H1 (cell line): Measurements from ENCODE around the gene PRG2. TPM values are rescaled to one million over a fixed set of nuclear protein-coding genes. Genes with fewer than 3 reads are reported as not detected.

Experiments used
- CTCF ChIA-PET: fragments of 300-600 bp; sonication (Branson Sonifier 250); formaldehyde crosslinking; loops from one replicate; lab custom pipeline; 2021; ENCODE audit not compliant: partially characterized antibody; lab: Charles Lee
- POLR2A ChIA-PET: fragments of 300-600 bp; sonication (Branson Sonifier 250); formaldehyde crosslinking; loops from one replicate; lab custom pipeline; 2021; ENCODE audit warnings: inconsistent platforms; ENCODE audit not compliant: partially characterized antibody; lab: Charles Lee
- DNase-seq, 2 experiments: peaks; one replicate each; pipeline versions ENCODE4 v3.0.0 to v3.0.0-alpha.2; 2010 to 2022; ENCODE audit warnings: low spot score in 2 of 2, low read depth in 1 of 2, mixed read lengths in 1 of 2
- FAIRE-seq: peaks from 2 replicates; lab custom pipeline; 2011; peaks lifted over from hg19 to GRCh38; lab: Jason Lieb, UNC
- H2AFZ ChIP-seq: 2 replicates; pipeline ENCODE4 v1.8.1; 2012; ENCODE audit warnings: low read length, inconsistent platforms
- H2AK5ac ChIP-seq: 2 replicates; pipeline ENCODE4 v1.6.1; 2013; ENCODE audit warnings: low read depth, low read length
- H2BK120ac ChIP-seq: replicated peaks from 2 replicates; pipeline ENCODE3; 2013; ENCODE audit warnings: low read depth, low read length, inconsistent platforms
- H2BK12ac ChIP-seq: 2 replicates; pipeline ENCODE4 v1.6.1; 2013; ENCODE audit warnings: low read depth, low read length
- H2BK15ac ChIP-seq: 2 replicates; pipeline ENCODE4 v1.6.1; 2013; ENCODE audit warnings: low read length
- H2BK20ac ChIP-seq: 2 replicates; pipeline ENCODE4 v1.6.1; 2013; ENCODE audit warnings: low read length
- H2BK5ac ChIP-seq: 2 replicates; pipeline ENCODE4 v1.6.1; 2013; ENCODE audit warnings: low read depth, low read length
- H3K14ac ChIP-seq: 2 replicates; pipeline ENCODE4 v1.6.1; 2013; ENCODE audit warnings: inconsistent platforms; ENCODE audit not compliant: insufficient read length
- H3K18ac ChIP-seq: 2 replicates; pipeline ENCODE4 v1.6.1; 2013; ENCODE audit warnings: low read length; ENCODE audit errors: extremely low read depth
- H3K23ac ChIP-seq: 2 replicates; pipeline ENCODE4 v1.6.1; 2013; ENCODE audit warnings: inconsistent platforms; ENCODE audit not compliant: insufficient read length
- H3K23me2 ChIP-seq: 2 replicates; pipeline ENCODE4 v1.6.1; 2013; ENCODE audit warnings: low read depth, low read length
- H3K27ac ChIP-seq: 2 replicates; pipeline ENCODE4 v1.6.1; 2011; ENCODE audit warnings: low read depth, low read length, inconsistent platforms
- H3K27me3 ChIP-seq, 4 experiments: replicated peaks in 1 of 4; 1 replicate in 1 of 4; 2 replicates in 3 of 4; pipeline versions ENCODE4 v1.6.1 to v1.8.1; 2011 to 2013; ENCODE audit warnings: low read length in 3 of 4, mild to moderate bottlenecking in 3 of 4, inconsistent platforms in 2 of 4, mixed read lengths in 2 of 4, moderate library complexity in 1 of 4; ENCODE audit not compliant: control insufficient read depth in 3 of 4, insufficient read depth in 3 of 4; ENCODE audit errors: extremely low read depth in 1 of 4
- H3K36me3 ChIP-seq, 4 experiments: 2 replicates each; pipeline versions ENCODE4 v1.6.1 to v1.8.1; 2011 to 2013; ENCODE audit warnings: mild to moderate bottlenecking in 4 of 4, low read length in 3 of 4, moderate library complexity in 2 of 4, control low read depth in 1 of 4, inconsistent platforms in 1 of 4; ENCODE audit not compliant: insufficient read depth in 4 of 4, control insufficient read depth in 2 of 4
- H3K4ac ChIP-seq: replicated peaks from 2 replicates; pipeline ENCODE3; 2013; ENCODE audit warnings: low read length, low read depth, mixed read lengths, inconsistent platforms; ENCODE audit not compliant: insufficient read length
- H3K4me1 ChIP-seq, 4 experiments: replicated peaks in 1 of 4; 1 replicate in 1 of 4; 2 replicates in 3 of 4; pipeline versions ENCODE4 v1.6.1 to v1.8.1; 2011 to 2013; ENCODE audit warnings: low read length in 3 of 4, inconsistent platforms in 2 of 4, mixed read lengths in 1 of 4; ENCODE audit not compliant: insufficient read depth in 4 of 4, control insufficient read depth in 3 of 4
- H3K4me2 ChIP-seq, 2 experiments: 2 replicates each; pipeline versions ENCODE4 v1.6.1 to v1.8.1; 2011 to 2013; ENCODE audit warnings: low read depth in 2 of 2, low read length in 2 of 2, control low read depth in 1 of 2, inconsistent platforms in 1 of 2, mild to moderate bottlenecking in 1 of 2; ENCODE audit not compliant: insufficient read depth in 1 of 2
- H3K4me3 ChIP-seq, 4 experiments: fragments of 200-600, 300-600 bp in 1 of 4; sonication (generic), shearing (Covaris generic), sonication (Bioruptor Twin) in 1 of 4; 2 replicates each; pipeline versions ENCODE4 v1.5.1 to v1.8.1; 2011 to 2016; ENCODE audit warnings: low read length in 4 of 4, low read depth in 3 of 4, control low read depth in 2 of 4, inconsistent platforms in 2 of 4, mild to moderate bottlenecking in 2 of 4, mixed read lengths in 1 of 4, moderate library complexity in 1 of 4; ENCODE audit not compliant: insufficient read depth in 2 of 4; ENCODE audit errors: extremely low read depth in 1 of 4
- H3K56ac ChIP-seq: replicated peaks from 2 replicates; pipeline ENCODE3; 2013; ENCODE audit warnings: low read depth, mild to moderate bottlenecking, mixed read lengths, low read length, inconsistent platforms; ENCODE audit not compliant: insufficient read length
- H3K79me1 ChIP-seq: 2 replicates; pipeline ENCODE4 v1.6.1; 2013; ENCODE audit warnings: low read depth, low read length, control low read depth
- H3K79me2 ChIP-seq, 2 experiments: 2 replicates each; pipeline versions ENCODE4 v1.6.1 to v1.8.1; 2012 to 2013; ENCODE audit warnings: low read length in 2 of 2, mild to moderate bottlenecking in 2 of 2, inconsistent platforms in 1 of 2; ENCODE audit not compliant: insufficient read depth in 2 of 2, control insufficient read depth in 1 of 2
- H3K9ac ChIP-seq, 4 experiments: replicated peaks in 1 of 4; 1 replicate in 1 of 4; 2 replicates in 3 of 4; pipeline versions ENCODE4 v1.6.1 to v1.8.1; 2011 to 2013; ENCODE audit warnings: low read depth in 3 of 4, low read length in 3 of 4, control low read depth in 2 of 4, mild to moderate bottlenecking in 2 of 4, moderate library complexity in 2 of 4, inconsistent platforms in 1 of 4; ENCODE audit errors: extremely low read depth in 1 of 4
- H3K9me3 ChIP-seq, 2 experiments: 2 replicates each; pipeline versions ENCODE4 v1.6.1 to v1.8.1; 2012 to 2013; ENCODE audit warnings: mild to moderate bottlenecking in 2 of 2, moderate library complexity in 2 of 2, control low read depth in 1 of 2, inconsistent platforms in 1 of 2, low read depth in 1 of 2, low read length in 1 of 2, mixed read lengths in 1 of 2; ENCODE audit not compliant: insufficient read depth in 2 of 2
- H4K20me1 ChIP-seq, 2 experiments: replicated peaks in 1 of 2; 2 replicates each; pipeline versions ENCODE3 to v1.8.1; 2011 to 2013; ENCODE audit warnings: inconsistent platforms in 2 of 2, low read length in 2 of 2, mild to moderate bottlenecking in 1 of 2; ENCODE audit not compliant: insufficient read depth in 2 of 2, control insufficient read depth in 1 of 2
- H4K5ac ChIP-seq: 2 replicates; pipeline ENCODE4 v1.6.1; 2013; ENCODE audit warnings: low read length, low read depth, mixed read lengths, inconsistent platforms; ENCODE audit not compliant: insufficient read length
- H4K8ac ChIP-seq: 2 replicates; pipeline ENCODE4 v1.8.0; 2013; ENCODE audit warnings: mild to moderate bottlenecking, moderate library complexity, low read length, inconsistent platforms; ENCODE audit not compliant: insufficient read depth; ENCODE audit errors: extremely low read depth
- H4K91ac ChIP-seq: replicated peaks from 2 replicates; pipeline ENCODE3; 2013; ENCODE audit warnings: low read length, mixed read lengths, inconsistent platforms; ENCODE audit not compliant: insufficient read length
- ASH2L ChIP-seq: fragments of 200-600, 300-600 bp; sonication (generic); IDR thresholded peaks from one replicate; pipeline ENCODE4 v1.7.1; 2017; ENCODE audit warnings: low read length
- BRCA1 ChIP-seq: IDR thresholded peaks from 2 replicates; pipeline ENCODE4 v1.6.1; 2012; ENCODE audit warnings: low read depth, low read length, improper control_type of control experiment
- CBX8 ChIP-seq: fragments of 300-800, 300-1000 bp; sonication (generic); IDR thresholded peaks from 2 replicates; pipeline ENCODE4 v1.7.1; 2016; ENCODE audit warnings: low read depth, low read length, borderline replicate concordance
- CHD1 ChIP-seq: IDR thresholded peaks from 2 replicates; pipeline ENCODE4 v1.6.1; 2012; ENCODE audit warnings: low read depth, low read length, improper control_type of control experiment
- CTBP2 ChIP-seq: IDR thresholded peaks from 2 replicates; pipeline ENCODE4 v1.7.0; 2011; ENCODE audit warnings: borderline replicate concordance, mild to moderate bottlenecking, moderate library complexity, mixed read lengths, low read length; ENCODE audit not compliant: insufficient read depth, insufficient read length
- KDM1A ChIP-seq: fragments of 200-600, 300-600 bp; sonication (generic); IDR thresholded peaks from 2 replicates; pipeline ENCODE4 v1.7.1; 2016; ENCODE audit warnings: mild to moderate bottlenecking, low read length, borderline replicate concordance
- NRF1 ChIP-seq: IDR thresholded peaks from 2 replicates; pipeline ENCODE4 v1.6.1; 2011; ENCODE audit warnings: mild to moderate bottlenecking, low read depth, low read length, improper control_type of control experiment
- POU5F1 ChIP-seq: IDR thresholded peaks from 2 replicates; pipeline ENCODE4 v1.6.1; 2011; ENCODE audit warnings: low read depth, mild to moderate bottlenecking, low read length, moderate library complexity
- RBBP5 ChIP-seq: IDR thresholded peaks from 2 replicates; pipeline ENCODE4 v1.7.1; 2012; ENCODE audit warnings: low read depth, mild to moderate bottlenecking, inconsistent platforms, low read length, moderate library complexity, borderline replicate concordance
- RFX5 ChIP-seq: IDR thresholded peaks from 2 replicates; pipeline ENCODE4 v1.6.1; 2011; ENCODE audit warnings: low read depth, low read length, improper control_type of control experiment, borderline replicate concordance
- SP1 ChIP-seq: IDR thresholded peaks from 2 replicates; pipeline ENCODE4 v1.6.1; 2011; ENCODE audit warnings: low read depth, low read length
- TBP ChIP-seq: IDR thresholded peaks from 2 replicates; pipeline ENCODE4 v1.6.1; 2011; ENCODE audit warnings: low read depth, low read length, improper control_type of control experiment
- YY1 ChIP-seq: IDR thresholded peaks from 2 replicates; pipeline ENCODE4 v1.6.1; 2011; ENCODE audit warnings: low read depth, mild to moderate bottlenecking, low read length
- ZNF274 ChIP-seq: IDR thresholded peaks from 2 replicates; pipeline ENCODE4 v1.7.0; 2012; ENCODE audit warnings: low read length, borderline replicate concordance; ENCODE audit errors: extremely low read depth
- WGBS, 2 experiments: shearing (Covaris generic) in 1 of 2; methylation state at CpG; one replicate each; pipeline versions ENCODE4 v1.1.6 to v1.1.7; 2013 to 2015; ENCODE audit warnings: low lambda C conversion rate in 2 of 2, mixed read lengths in 2 of 2, inconsistent platforms in 1 of 2, low coverage in 1 of 2, missing lambda C conversion rate in 1 of 2; ENCODE audit not compliant: insufficient replicate concordance in 2 of 2, insufficient coverage in 1 of 2, insufficient read length in 1 of 2; ENCODE audit errors: extremely low coverage in 1 of 2, missing lambda C conversion rate in 1 of 2; 5-methylcytosine and 5-hydroxymethylcytosine counted together
- polyA plus RNA-seq, 7 experiments: library from polyadenylated mRNA; depleted of rRNA in 3 of 7; stranded (reverse) in 5 of 7; unstranded in 2 of 7; fragments of >200 nt in 5 of 7; fragments of 200-250 nt in 2 of 7; gene quantifications; 1 replicate in 5 of 7; 2 replicates in 1 of 7; 4 replicates in 1 of 7; pipeline versions ENCODE4 v1.2.1 to v1.2.3, GENCODE V29; 2011 to 2013; ENCODE audit warnings: missing spikeins in 2 of 7, mixed read lengths in 2 of 7
- total RNA-seq: library from RNA; stranded (reverse); fragmentation: NEBNext Ultra II Directional; extraction: Animal tissue kit (Norgen Biotek cat#: 25700); gene quantifications from 2 replicates; pipeline ENCODE4 v1.2.1, GENCODE V29; 2021
- TF ChIP-seq, protein P1 (sequence below): IDR thresholded peaks from 2 replicates; pipeline ENCODE4 v1.6.1; 2011; ENCODE audit warnings: low read depth, mild to moderate bottlenecking, low read length; ENCODE audit not compliant: insufficient read depth

PRG2 gene
- total and polyA plus RNA-seq, 2 of the 8 experiments (the other 6 are each of a cell fraction or from before 2014, with no cell fraction given) = 0.32 TPM; not detected in 1

DNA sequence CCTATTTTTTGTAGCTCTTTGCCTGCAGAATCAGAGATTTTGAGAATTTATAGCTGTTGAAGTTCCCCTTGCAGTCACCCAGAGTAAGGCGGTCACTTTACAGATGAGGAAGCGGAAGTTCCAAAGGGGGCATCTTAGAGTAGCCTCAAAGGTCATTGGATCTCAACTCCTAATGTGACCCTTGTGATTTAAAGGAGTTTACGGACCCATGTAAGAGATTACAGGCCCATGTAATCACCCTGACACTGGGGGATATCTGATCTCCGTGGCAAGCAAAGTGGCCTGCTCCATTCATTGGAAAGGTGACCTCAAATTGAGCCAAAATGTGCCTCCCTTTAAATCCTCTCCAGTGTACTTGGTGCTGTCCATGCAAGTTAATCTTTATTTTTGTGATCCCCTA is 36.6 kb downstream of the PRG2 start:
- Histone ChIP-seq H3K4me3 (no peak overlapping the region), H4K8ac (no peak overlapping the region), H2BK12ac (no peak overlapping the region), H3K56ac (no peak overlapping the region), H4K20me1 (no peaks in the 10 kb centered on the region), H3K9ac (no peak overlapping the region), H4K5ac (no peak overlapping the region), H3K23ac (no peak overlapping the region), H2BK5ac (no peak overlapping the region), H3K14ac (no peak overlapping the region), H2AFZ (no peak overlapping the region), H3K27ac (no peak overlapping the region), H3K4ac (no peak overlapping the region), H3K79me1 (no peaks in the 10 kb centered on the region), H2BK120ac (no peak overlapping the region), H2BK20ac (no peak overlapping the region), H2BK15ac (no peak overlapping the region), H3K4me2 (no peak overlapping the region), H3K4me1 (peaks cover 1 to 4% (median 4%) of the 10 kb centered on the region in 4 experiments; a peak in 5 of 7 replicates), H3K23me2 (peaks cover 3% of the 10 kb centered on the region), H2AK5ac (no peak overlapping the region), H3K9me3 (no peaks in the 10 kb centered on the region), H3K36me3 (no peaks in the 10 kb centered on the region), H3K79me2 (no peaks in the 10 kb centered on the region), H4K91ac (no peak overlapping the region), H3K27me3 (no peaks in the 10 kb centered on the region; a peak in 1 of 7 replicates), H3K18ac (no peak overlapping the region)
- ChIA-PET POLR2A (interaction anchor here (1.1 to 1.9 kb wide), 2 partner anchors 11 to 22 kb away, joined by 5 read pairs; no protein-coding TSS in a partner anchor), CTCF (interaction anchor here (0.7 to 2.2 kb wide), 9 partner anchors 9 to 190 kb away, joined by 3 to 8 read pairs (median 3); no protein-coding TSS in a partner anchor)
- 84% methylated on average over 4 of the region's 4 CpGs; no CpG with 5 or more reads in 1 of the 2 experiments for WGBS, 2 experiments
- FAIRE-seq (no peak), DNase-seq (no peak)
- TF ChIP-seq YY1 = no peak
- TF ChIP-seq, protein P1, sequence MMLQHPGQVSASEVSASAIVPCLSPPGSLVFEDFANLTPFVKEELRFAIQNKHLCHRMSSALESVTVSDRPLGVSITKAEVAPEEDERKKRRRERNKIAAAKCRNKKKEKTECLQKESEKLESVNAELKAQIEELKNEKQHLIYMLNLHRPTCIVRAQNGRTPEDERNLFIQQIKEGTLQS = no peak
- TF ChIP-seq CTBP2 = no peak
- no peak for TF ChIP-seq RFX5
- no peak for TF ChIP-seq RBBP5
- TF ChIP-seq POU5F1 = no peak
- TF ChIP-seq SP1 = no peak
- no peak for TF ChIP-seq KDM1A
- no peak for TF ChIP-seq ZNF274
- TF ChIP-seq TBP = no peak
- no peak for TF ChIP-seq ASH2L
- no peak for TF ChIP-seq NRF1
- no peak for TF ChIP-seq CBX8
- no peak for TF ChIP-seq BRCA1
- TF ChIP-seq CHD1 = no peak
